GF-D8 (cell line): Measurements from ENCODE around the gene SLC38A1.

ENCODE experiments used
- DNase-seq: peaks from one replicate; lab custom pipeline; 2025; lab: John Stamatoyannopoulos, UW

SLC38A1 gene

DNA sequence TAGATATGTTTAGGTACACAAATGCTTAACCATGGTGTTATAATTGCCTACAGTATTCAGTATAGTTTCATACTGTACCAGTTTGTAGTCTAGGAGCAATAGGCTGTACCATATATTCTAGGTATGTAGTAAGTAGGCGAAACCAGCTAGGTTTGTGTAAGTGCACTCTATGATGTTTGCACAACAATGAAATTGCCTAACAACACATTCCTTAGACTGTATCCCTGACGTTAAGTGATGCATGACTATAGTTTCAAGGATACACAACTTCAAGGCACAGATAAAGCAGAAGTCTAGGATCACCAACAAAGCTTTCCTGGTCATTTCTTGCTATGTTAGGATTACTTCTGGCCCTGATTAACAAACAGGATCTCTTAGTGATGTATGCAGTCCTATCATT, 135.1 kb downstream of the SLC38A1 start:
- no peak for DNase-seq
